Stimulated activated CD8-positive, alpha-beta memory T cell treated with anti-CD3 and anti-CD28 coated beads, Interleukin-4, amount 100 ng/mL, for 1 hour (primary cell): ENCODE data around the gene IARS1.
A peak's percentile ranks its signal among the peaks of the same experiment; 100 is the strongest.

Experiments used
- DNase-seq, 2 donors: peaks; one replicate each; pipeline ENCODE4 v3.0.0-alpha.2; 2020; ENCODE audit warnings: low read depth in 2 of 2, low spot score in 1 of 2

IARS1 gene

GRCh38 chr9:92293452-92294296 is at the start of gene IARS1:
IARS1 (minus strand) TSS chr9:92293697; CDS start chr9:92289419, 4,278 bp downstream.
- DNase-seq, result peak; percentile 99 to 100

GRCh38 chr9:92342825-92343488 is 49.5 kb upstream of the IARS1 start:
- no peak for DNase-seq

GRCh38 chr9:92341578-92341977 is 48.1 kb upstream of the IARS1 start:
- DNase-seq, result no peak

GRCh38 chr9:92333282-92333634 is 39.8 kb upstream of the IARS1 start:
- no peak for DNase-seq

- DNase-seq, result no peak
Observed at GRCh38 chr9:92332577-92333281, 39.2 kb upstream of the IARS1 start.

GRCh38 chr9:92328225-92328624 is 34.7 kb upstream of the IARS1 start:
- DNase-seq, result no peak

GRCh38 chr9:92327283-92327850 is 33.9 kb upstream of the IARS1 start:
- no peak for DNase-seq

GRCh38 chr9:92325991-92326500 is 32.5 kb upstream of the IARS1 start:
- DNase-seq, result no peak

- peak; percentile 52 to 66 for DNase-seq
Observed at GRCh38 chr9:92325269-92325990, 31.9 kb upstream of the IARS1 start, which contains the start of the genes CENPP and NOL8. CENPP (plus strand) TSS chr9:92325953. NOL8 (minus strand) TSS chr9:92325350; CDS start chr9:92324161, 1,189 bp downstream.

- no peak for DNase-seq
Observed at GRCh38 chr9:92324889-92325268, 31.4 kb upstream of the IARS1 start.

- no peak for DNase-seq
Observed at GRCh38 chr9:92324431-92324830, 30.9 kb upstream of the IARS1 start.

- DNase-seq, result no peak
Observed at GRCh38 chr9:92315456-92315855, 22.0 kb upstream of the IARS1 start.

- DNase-seq, result no peak
Observed at GRCh38 chr9:92313624-92314012, 20.1 kb upstream of the IARS1 start.

- DNase-seq, result no peak
Observed at GRCh38 chr9:92312887-92313623, 19.6 kb upstream of the IARS1 start.

GRCh38 chr9:92310562-92310961 is 17.1 kb upstream of the IARS1 start:
- no peak for DNase-seq

GRCh38 chr9:92308893-92309292 is 15.4 kb upstream of the IARS1 start:
- DNase-seq, result no peak

- DNase-seq, result no peak
Observed at GRCh38 chr9:92300936-92301335, 7.4 kb upstream of the IARS1 start.

GRCh38 chr9:92299116-92299515 is 5.6 kb upstream of the IARS1 start:
- DNase-seq, result no peak

GRCh38 chr9:92298036-92298435 is 4.5 kb upstream of the IARS1 start:
- DNase-seq, result no peak

GRCh38 chr9:92297611-92298010 is 4.1 kb upstream of the IARS1 start:
- no peak for DNase-seq
